Measurements from ENCODE around the gene SEC23B.
A peak's percentile ranks its signal among the peaks of the same experiment; 100 is the strongest.
"Not testable (repeated sequence)": the region's sequence is repeated elsewhere in the genome, so short reads cannot be mapped to it uniquely, and the experiment has no call there.

SEC23B gene

DNA sequence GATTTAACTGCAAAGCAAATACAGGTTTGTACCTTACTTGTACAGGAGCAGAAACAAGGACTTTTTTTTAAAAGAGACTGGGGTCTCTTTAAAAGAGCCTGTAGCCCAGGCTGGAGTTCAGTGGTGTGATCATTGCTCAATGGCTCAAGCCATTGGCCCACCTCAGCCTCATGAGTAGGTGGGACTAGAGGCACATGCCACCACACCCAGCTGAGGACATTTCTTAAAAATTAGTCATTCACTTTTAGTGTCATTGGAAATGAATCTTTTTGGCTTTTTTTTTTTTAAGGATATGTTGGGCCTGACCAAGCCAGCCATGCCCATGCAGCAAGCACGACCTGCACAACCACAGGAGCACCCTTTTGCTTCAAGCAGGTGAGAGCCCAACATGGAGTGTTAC is 16.9 kb downstream of the SEC23B start:
- DNase-seq (ENCODE audit: low read depth, low spot score), result no peak

DNA sequence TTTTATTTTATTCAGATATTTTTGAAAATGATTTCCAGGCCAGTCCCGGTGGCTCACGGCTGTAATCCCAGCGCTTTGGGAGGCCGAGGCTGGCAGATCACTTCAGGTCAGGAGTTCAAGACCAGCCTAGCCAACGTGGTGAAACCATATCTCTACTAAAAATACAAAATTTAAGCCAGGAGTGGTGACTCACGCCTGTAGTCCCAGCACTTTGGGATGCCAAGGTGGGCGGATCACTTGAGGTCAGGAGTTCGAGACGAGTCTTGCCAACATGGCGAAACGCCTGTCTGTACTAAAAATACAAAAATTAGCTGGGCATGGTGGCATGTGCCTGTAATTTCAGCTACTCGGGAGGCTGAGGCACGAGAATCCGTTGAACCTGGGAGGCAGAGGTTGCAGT is 19.0 kb downstream of the SEC23B start:
- not testable (repeated sequence) for DNase-seq (ENCODE audit: low read depth, low spot score)

- DNase-seq (ENCODE audit: low read depth, low spot score), result no peak
Measured at GRCh38 chr20:18527339-18527738, 19.6 kb downstream of the SEC23B start.

- DNase-seq (ENCODE audit: low read depth, low spot score), result no peak
Measured at GRCh38 chr20:18527836-18528235, 20.1 kb downstream of the SEC23B start.

GRCh38 chr20:18529041-18529440 is 21.3 kb downstream of the SEC23B start:
- DNase-seq (ENCODE audit: low read depth, low spot score), result no peak

- DNase-seq (ENCODE audit: low read depth, low spot score), result no peak
Measured at GRCh38 chr20:18532626-18533025, 24.9 kb downstream of the SEC23B start.

GRCh38 chr20:18533491-18533890 is 25.8 kb downstream of the SEC23B start:
- no peak for DNase-seq (ENCODE audit: low read depth, low spot score)

GRCh38 chr20:18533978-18534644 is 26.4 kb downstream of the SEC23B start:
- no peak for DNase-seq (ENCODE audit: low read depth, low spot score)

GRCh38 chr20:18537651-18538050 is 29.9 kb downstream of the SEC23B start:
- no peak for DNase-seq (ENCODE audit: low read depth, low spot score)

GRCh38 chr20:18541741-18542140 is 34.0 kb downstream of the SEC23B start:
- DNase-seq (ENCODE audit: low read depth, low spot score), result no peak

GRCh38 chr20:18543216-18543615 is 35.5 kb downstream of the SEC23B start:
- DNase-seq (ENCODE audit: low read depth, low spot score), result no peak

DNA sequence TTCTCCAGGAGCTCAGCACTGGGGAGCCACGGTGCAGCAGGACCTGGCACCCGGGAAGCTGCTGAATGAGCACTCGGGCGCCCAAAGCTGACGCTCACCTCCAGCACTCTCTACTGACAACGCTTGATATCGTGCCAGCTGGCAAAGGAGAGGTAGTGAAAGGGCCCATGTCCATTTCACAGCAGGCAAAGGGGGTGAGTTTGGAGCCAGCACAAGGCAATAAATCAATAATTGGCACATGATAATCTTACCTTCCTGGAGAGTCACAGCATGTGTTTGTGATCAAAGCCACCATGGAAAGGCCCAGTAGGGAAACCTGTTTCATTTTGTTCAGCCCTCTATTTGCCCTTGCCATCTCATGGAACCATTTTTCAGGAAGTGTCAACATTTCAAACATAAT is 36.2 kb downstream of the SEC23B start:
- DNase-seq (ENCODE audit: low read depth, low spot score), result no peak

DNA sequence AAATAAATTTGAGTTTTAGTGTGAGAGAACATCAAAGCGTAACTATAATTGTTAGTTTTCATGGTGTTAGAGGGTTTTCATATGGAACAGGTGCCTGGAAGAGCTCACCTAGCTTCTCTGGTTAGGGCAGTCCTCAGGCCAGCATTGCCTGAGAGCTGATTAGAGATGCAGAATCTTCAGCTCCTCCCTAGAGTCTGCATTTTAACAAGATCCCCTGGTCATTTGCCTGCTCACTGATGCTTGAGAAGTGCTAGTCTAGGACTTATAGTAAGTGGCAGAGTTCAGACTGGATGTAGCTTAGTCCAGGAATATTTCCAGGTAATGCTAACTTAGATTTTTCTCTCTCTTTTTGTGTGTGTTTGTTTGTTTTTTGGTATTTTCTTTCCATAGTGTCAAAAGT is 37.8 kb downstream of the SEC23B start:
- no peak for DNase-seq (ENCODE audit: low read depth, low spot score)

DNA sequence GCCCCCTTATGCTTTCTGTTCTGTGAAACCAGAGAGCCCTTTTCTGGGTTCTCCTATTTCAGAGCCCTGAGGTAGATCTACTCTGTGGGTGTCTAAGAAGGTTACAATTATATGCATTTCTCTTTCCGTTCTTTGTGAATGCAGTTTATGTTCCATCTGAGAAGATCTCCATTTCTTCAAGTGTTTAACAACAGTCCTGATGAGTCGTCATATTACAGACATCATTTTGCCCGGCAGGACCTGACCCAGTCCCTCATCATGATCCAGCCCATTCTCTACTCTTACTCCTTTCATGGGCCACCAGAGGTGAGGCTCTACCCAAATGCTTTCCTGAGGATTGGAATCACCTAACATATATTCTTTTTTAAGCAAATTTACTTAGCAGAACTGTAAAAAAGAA is 40.7 kb downstream of the SEC23B start:
- no peak for DNase-seq (ENCODE audit: low read depth, low spot score)

- no peak for DNase-seq (ENCODE audit: low read depth, low spot score)
Measured at GRCh38 chr20:18553746-18554145, 46.0 kb downstream of the SEC23B start.

DNA sequence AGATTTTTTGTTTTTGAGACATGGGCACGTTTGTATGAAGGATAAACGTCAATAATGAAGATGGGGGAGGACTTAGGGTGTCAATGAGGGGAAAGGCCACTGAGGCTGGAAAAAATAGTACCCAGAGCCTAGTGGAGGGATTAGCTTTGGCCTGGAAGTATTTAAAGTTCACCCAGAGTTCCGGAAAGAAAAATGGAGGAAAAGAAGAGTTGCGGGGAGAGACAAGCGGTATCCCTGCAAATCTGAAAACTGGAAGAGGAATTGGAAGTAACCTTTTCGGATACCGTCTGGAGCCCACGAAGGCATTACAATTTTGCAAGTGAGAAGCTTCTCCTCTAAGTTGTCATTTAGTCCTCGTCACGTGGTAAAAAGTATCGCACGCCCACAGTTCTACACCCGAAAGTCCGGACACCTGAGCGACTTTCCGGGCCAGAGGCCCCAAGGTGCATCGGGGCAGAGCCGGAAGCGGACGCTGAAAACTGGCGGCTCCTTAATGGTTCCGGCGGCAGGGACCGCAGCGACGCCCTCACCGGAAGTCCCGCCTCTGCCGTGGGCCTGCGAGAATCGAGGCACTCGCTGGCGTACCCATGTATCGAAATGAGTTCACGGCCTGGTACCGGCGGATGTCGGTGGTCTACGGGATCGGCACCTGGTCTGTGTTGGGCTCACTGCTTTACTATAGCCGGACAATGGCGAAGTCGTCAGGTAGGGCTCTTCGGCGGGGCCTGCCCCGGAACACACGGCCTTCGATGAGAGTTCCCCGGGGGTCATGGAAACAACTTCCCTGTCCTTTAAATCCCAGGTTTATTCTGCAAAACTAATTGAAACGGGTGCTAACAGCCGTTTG is 59.4 kb downstream of the SEC23B start, which contains the start of gene SMIM26:
Gene SMIM26 (plus strand): TSS at position 541 of the 847 bp plus-strand sequence. CDS start 47 bp downstream, at position 588.
- peak; percentile 88 for DNase-seq (ENCODE audit: low read depth, low spot score)

GRCh38 chr20:18567739-18568091 is 60.0 kb downstream of the SEC23B start:
- DNase-seq (ENCODE audit: low read depth, low spot score), result no peak

GRCh38 chr20:18571009-18571408 is 63.3 kb downstream of the SEC23B start:
- no peak for DNase-seq (ENCODE audit: low read depth, low spot score)

GRCh38 chr20:18571578-18571977 is 63.8 kb downstream of the SEC23B start:
- no peak for DNase-seq (ENCODE audit: low read depth, low spot score)

DNA sequence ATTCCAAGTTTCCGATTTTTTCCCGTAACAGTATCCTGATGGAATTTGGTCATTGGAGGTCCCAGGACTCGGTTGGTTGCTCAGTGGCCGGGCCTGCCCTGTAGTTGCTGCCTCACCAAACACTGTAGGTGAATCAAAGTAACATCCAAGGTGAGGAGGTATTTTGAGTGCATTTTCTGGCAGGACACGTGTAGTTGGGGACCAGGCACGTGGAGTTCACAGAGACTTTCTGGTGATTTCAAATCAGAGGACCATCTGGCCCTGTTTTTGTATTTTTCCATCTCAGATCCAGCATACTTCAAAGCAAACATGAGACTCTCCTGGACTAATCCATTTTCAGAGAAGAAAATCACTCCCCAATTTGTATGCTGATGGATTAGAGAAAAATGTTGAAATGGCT is 70.2 kb downstream of the SEC23B start:
- no peak for DNase-seq (ENCODE audit: low read depth, low spot score)

- no peak for DNase-seq (ENCODE audit: low read depth, low spot score)
Measured at GRCh38 chr20:18578581-18578980, 70.8 kb downstream of the SEC23B start.

DNA sequence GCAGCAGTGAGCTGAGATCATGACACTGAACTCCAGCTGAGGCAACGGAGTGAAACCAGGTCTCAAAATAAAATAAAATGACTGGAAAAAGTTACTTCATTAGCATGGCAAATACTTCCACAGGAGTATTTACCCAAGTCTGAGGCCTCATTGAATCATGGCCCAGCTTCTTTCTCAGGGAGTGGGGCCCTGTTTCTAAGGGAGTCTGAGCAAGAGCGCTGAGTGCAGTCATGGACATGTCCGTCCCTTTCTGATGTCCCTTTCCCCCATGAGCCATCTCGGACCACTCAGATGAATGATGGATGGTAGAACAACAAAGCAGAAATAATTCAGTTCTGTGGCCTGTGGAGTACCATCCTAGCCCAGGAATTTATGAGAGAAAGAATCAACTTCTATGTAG is 72.3 kb downstream of the SEC23B start:
- DNase-seq (ENCODE audit: low read depth, low spot score), result no peak

- no peak for DNase-seq (ENCODE audit: low read depth, low spot score)
Measured at GRCh38 chr20:18585134-18585533, 77.4 kb downstream of the SEC23B start.
